Measurements from ENCODE around the gene GPR101. TPM values are rescaled to one million over a fixed set of nuclear protein-coding genes. Genes with fewer than 3 reads are reported as not detected.

The GPR101 gene
- total RNA-seq, 1 donor, result not detected

DNA sequence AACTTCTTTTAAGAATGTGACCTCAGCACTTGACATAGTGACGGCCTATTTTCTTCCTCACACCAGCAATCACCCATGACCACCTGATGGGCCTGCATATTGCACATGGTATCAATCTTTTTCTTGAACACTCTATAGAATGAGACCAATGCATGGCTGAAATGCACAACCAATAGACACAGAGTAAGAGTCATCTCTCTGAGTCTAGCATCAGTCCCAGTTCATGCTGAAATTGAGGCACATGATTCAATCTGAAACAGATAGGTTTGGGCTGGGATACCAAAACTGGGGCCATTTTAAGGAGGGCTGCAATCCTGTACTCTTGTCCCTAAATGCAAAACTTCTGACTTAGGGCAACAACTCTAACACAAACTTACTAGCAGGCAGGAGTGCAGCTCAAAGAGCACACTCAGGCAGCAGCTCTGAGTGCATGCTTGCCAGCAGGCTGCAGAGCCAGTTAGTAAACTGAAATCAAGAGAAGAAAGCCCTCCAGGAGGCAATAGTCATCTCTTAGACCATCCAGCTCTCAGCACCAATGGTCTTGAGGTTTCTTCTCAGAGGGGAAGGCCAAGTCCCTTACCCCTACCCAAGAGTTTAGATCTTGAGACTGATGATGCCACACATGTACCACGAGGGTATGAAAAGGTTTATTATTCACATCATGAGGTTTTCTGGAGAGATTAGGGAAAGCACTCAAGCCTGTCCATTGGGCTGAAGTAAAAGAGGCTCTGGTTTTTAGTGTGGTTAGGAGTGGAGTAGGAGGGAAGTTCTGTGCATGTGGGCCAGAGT lies 24.7 kb upstream of the GPR101 start:
- TF ChIP-seq, protein P1, sequence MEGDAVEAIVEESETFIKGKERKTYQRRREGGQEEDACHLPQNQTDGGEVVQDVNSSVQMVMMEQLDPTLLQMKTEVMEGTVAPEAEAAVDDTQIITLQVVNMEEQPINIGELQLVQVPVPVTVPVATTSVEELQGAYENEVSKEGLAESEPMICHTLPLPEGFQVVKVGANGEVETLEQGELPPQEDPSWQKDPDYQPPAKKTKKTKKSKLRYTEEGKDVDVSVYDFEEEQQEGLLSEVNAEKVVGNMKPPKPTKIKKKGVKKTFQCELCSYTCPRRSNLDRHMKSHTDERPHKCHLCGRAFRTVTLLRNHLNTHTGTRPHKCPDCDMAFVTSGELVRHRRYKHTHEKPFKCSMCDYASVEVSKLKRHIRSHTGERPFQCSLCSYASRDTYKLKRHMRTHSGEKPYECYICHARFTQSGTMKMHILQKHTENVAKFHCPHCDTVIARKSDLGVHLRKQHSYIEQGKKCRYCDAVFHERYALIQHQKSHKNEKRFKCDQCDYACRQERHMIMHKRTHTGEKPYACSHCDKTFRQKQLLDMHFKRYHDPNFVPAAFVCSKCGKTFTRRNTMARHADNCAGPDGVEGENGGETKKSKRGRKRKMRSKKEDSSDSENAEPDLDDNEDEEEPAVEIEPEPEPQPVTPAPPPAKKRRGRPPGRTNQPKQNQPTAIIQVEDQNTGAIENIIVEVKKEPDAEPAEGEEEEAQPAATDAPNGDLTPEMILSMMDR (IDR thresholded peaks at IDR 0.05; ENCODE audit: insufficient read depth, low read length), result no peak
- DNase-seq (ENCODE audit: low read depth), result no peak
- no peak overlapping the region for H3K4me3 ChIP-seq (ENCODE audit: low read depth, low read length)

- TF ChIP-seq, protein P1 (IDR thresholded peaks at IDR 0.05; ENCODE audit: insufficient read depth, low read length), result no peak
- peak overlapping the region; percentile 62 for H3K4me3 ChIP-seq (ENCODE audit: low read depth, low read length)
- DNase-seq (ENCODE audit: low read depth), result no peak
Measured at GRCh38 chrX:137052643-137053235, 18.9 kb upstream of the GPR101 start.

- TF ChIP-seq, protein P1 (IDR thresholded peaks at IDR 0.05; ENCODE audit: insufficient read depth, low read length), result peak; percentile 80
- peak; percentile 37 for DNase-seq (ENCODE audit: low read depth)
- peak overlapping the region; percentile 62 for H3K4me3 ChIP-seq (ENCODE audit: low read depth, low read length)
Measured at GRCh38 chrX:137051978-137052642, 18.3 kb upstream of the GPR101 start.

DNA sequence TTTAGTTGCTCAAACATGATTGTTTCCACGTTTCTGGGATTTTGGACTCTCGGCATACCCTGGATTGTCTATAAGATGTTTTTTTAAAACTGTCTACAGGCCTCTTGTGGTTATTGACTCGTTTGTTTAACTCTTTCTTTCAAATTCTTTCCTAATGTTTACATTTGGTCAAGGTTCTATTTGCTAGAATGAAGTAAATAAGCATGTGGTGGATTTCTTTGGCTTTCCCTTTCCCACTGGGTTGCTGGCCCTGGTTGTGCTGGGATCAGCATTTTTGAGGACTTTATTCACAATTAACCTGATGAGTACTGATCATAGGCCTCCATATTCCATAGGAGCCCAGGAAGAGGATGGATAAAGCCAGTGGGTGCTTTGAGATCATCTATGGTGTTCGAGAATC lies 11.1 kb upstream of the GPR101 start:
- DNase-seq (ENCODE audit: low read depth), result no peak
- no peak overlapping the region for H3K4me3 ChIP-seq (ENCODE audit: low read depth, low read length)
- TF ChIP-seq, protein P1 (IDR thresholded peaks at IDR 0.05; ENCODE audit: insufficient read depth, low read length), result no peak

DNA sequence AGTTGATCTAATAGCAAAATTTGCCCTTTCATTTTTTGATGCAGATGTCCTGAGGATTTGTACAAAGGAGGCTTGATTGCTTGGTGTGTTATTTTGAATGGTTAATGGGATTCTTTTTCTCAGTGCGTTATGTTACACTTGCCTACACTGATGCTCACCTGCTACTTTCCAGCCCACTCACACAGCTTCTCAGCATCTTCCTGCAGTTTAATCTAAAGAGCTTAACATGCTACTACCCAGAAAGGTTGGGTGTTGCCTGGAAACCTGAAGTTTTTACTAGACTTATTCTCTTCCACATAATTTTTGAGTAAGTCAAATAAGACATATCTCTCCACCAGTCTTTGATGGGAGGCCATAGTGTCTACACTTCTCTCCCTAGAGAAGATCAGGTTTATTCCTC lies 9.9 kb upstream of the GPR101 start:
- DNase-seq (ENCODE audit: low read depth), result no peak
- no peak overlapping the region for H3K4me3 ChIP-seq (ENCODE audit: low read depth, low read length)
- TF ChIP-seq, protein P1 (IDR thresholded peaks at IDR 0.05; ENCODE audit: insufficient read depth, low read length), result no peak

- TF ChIP-seq, protein P1 (IDR thresholded peaks at IDR 0.05; ENCODE audit: insufficient read depth, low read length), result no peak
- H3K4me3 ChIP-seq (ENCODE audit: low read depth, low read length), result no peak overlapping the region
- DNase-seq (ENCODE audit: low read depth), result no peak
Measured at GRCh38 chrX:137041329-137041728, 7.5 kb upstream of the GPR101 start.
